GM18858 (cell line): Measurements from ENCODE around the gene FOXL1.
"Not testable (repeated sequence)": the region's sequence is repeated elsewhere in the genome, so short reads cannot be mapped to it uniquely, and the experiment has no call there.

Experiments used
- ATAC-seq: cut with Tn5 transposase; IDR thresholded peaks from one replicate; pipeline ENCODE4 v1.9.1; 2021; ENCODE audit not compliant: unreplicated experiment

FOXL1 gene

GRCh38 chr16:86580791-86581170 is 2.4 kb downstream of the FOXL1 start:
- ATAC-seq: no peak

GRCh38 chr16:86581458-86581857 is 3.1 kb downstream of the FOXL1 start:
- no peak for ATAC-seq

- ATAC-seq: no peak
Measured at GRCh38 chr16:86584071-86584685, 5.8 kb downstream of the FOXL1 start.

- no peak for ATAC-seq
Measured at GRCh38 chr16:86584726-86585721, 6.7 kb downstream of the FOXL1 start.

GRCh38 chr16:86585821-86586611 is 7.7 kb downstream of the FOXL1 start:
- no peak for ATAC-seq

GRCh38 chr16:86587487-86587886 is 9.1 kb downstream of the FOXL1 start:
- no peak for ATAC-seq

- ATAC-seq: not testable (repeated sequence)
Measured at GRCh38 chr16:86587955-86588354, 9.6 kb downstream of the FOXL1 start.

- no peak for ATAC-seq
Measured at GRCh38 chr16:86590501-86591144, 12.3 kb downstream of the FOXL1 start.

GRCh38 chr16:86591270-86591669 is 12.9 kb downstream of the FOXL1 start:
- no peak for ATAC-seq

- ATAC-seq: no peak
Measured at GRCh38 chr16:86593913-86594620, 15.7 kb downstream of the FOXL1 start.

GRCh38 chr16:86594721-86595120 is 16.4 kb downstream of the FOXL1 start:
- no peak for ATAC-seq

- ATAC-seq: no peak
Measured at GRCh38 chr16:86595983-86596605, 17.7 kb downstream of the FOXL1 start.

- ATAC-seq: no peak
Measured at GRCh38 chr16:86597126-86597879, 19.0 kb downstream of the FOXL1 start.

GRCh38 chr16:86597880-86598606 is 19.7 kb downstream of the FOXL1 start:
- no peak for ATAC-seq

- ATAC-seq: no peak
Measured at GRCh38 chr16:86598607-86599565, 20.5 kb downstream of the FOXL1 start.

GRCh38 chr16:86601356-86601755 is 23.0 kb downstream of the FOXL1 start:
- no peak for ATAC-seq

GRCh38 chr16:86602521-86602920 is 24.2 kb downstream of the FOXL1 start:
- no peak for ATAC-seq
